Testis (tissue), 3 donors: ENCODE data around the gene ATP11C. TPM values are rescaled to one million over a fixed set of nuclear protein-coding genes. Genes with fewer than 3 reads are reported as not detected.

Experiments used
- DNase-seq: peaks from one replicate; pipeline ENCODE4 v3.0.0-alpha.2; 2019
- H3K27ac ChIP-seq, 2 donors: fragments of 200-600 bp; sonication (generic); one replicate each; pipeline ENCODE4 v1.5.1; 2019
- H3K27me3 ChIP-seq: fragments of 200-600 bp; sonication (generic); one replicate; pipeline ENCODE4 v1.5.1; 2019
- H3K36me3 ChIP-seq: fragments of 200-600 bp; sonication (generic); one replicate; pipeline ENCODE4 v1.5.1; 2017; ENCODE audit warnings: low read depth; ENCODE audit errors: missing control alignments
- H3K4me1 ChIP-seq: fragments of 200-600 bp; sonication (generic); one replicate; pipeline ENCODE4 v1.5.1; 2019
- H3K4me3 ChIP-seq, 2 donors: fragments of 200-600 bp; sonication (generic); one replicate each; pipeline ENCODE4 v1.5.1; 2017 to 2019
- H3K9me3 ChIP-seq: fragments of 200-600 bp; sonication (generic); one replicate; pipeline ENCODE4 v1.5.1; 2017
- POLR2A ChIP-seq: fragments of 450-650 bp; IDR thresholded peaks from one replicate; pipeline ENCODE4 v1.6.1; 2017; ENCODE audit warnings: antibody characterized with exemption, mild to moderate bottlenecking, moderate library complexity
- WGBS, 2 donors: methylation state at CpG; one replicate each; pipeline ENCODE4 v1.1.5; 2018; 5-methylcytosine and 5-hydroxymethylcytosine counted together
- intact Hi-C: fragments of 100-400 bp; cut with DNase I; formaldehyde crosslinking; loops from one replicate; pipeline ENCODE4 v1.15.1; 2023; ENCODE audit warnings: low total_unique reads
- polyA plus RNA-seq: library from polyadenylated mRNA; stranded (reverse); fragments of 350-450 nt; fragmentation: Illumina TruSeq; extraction: RNeasy Lipid Tissue Mini Kit (QIAGEN cat#74804); gene quantifications from one replicate; pipeline ENCODE4 v1.2.3, GENCODE V29; 2014; ENCODE audit warnings: low read depth, low replicate concordance; ENCODE audit not compliant: insufficient read depth
- total RNA-seq, 2 donors: library from RNA; depleted of rRNA; stranded (reverse); fragments of >200 nt; gene quantifications; one replicate each; pipeline ENCODE4 v1.2.3, GENCODE V29; 2016
- TF ChIP-seq, protein P1 (sequence below), 3 experiments: fragments of 450-650 bp in 2 of 3; fragments of 200-600 bp in 1 of 3; sonication (generic) in 1 of 3; IDR thresholded peaks; one replicate each; pipeline ENCODE4 v1.5.1; 2016 to 2019; ENCODE audit warnings: antibody characterized with exemption in 3 of 3, mild to moderate bottlenecking in 2 of 3, moderate library complexity in 1 of 3

The ATP11C gene
- total and polyA plus RNA-seq, 3 donors from 2014 or later, result 15.9 to 36.6 (median 33.8) TPM

DNA sequence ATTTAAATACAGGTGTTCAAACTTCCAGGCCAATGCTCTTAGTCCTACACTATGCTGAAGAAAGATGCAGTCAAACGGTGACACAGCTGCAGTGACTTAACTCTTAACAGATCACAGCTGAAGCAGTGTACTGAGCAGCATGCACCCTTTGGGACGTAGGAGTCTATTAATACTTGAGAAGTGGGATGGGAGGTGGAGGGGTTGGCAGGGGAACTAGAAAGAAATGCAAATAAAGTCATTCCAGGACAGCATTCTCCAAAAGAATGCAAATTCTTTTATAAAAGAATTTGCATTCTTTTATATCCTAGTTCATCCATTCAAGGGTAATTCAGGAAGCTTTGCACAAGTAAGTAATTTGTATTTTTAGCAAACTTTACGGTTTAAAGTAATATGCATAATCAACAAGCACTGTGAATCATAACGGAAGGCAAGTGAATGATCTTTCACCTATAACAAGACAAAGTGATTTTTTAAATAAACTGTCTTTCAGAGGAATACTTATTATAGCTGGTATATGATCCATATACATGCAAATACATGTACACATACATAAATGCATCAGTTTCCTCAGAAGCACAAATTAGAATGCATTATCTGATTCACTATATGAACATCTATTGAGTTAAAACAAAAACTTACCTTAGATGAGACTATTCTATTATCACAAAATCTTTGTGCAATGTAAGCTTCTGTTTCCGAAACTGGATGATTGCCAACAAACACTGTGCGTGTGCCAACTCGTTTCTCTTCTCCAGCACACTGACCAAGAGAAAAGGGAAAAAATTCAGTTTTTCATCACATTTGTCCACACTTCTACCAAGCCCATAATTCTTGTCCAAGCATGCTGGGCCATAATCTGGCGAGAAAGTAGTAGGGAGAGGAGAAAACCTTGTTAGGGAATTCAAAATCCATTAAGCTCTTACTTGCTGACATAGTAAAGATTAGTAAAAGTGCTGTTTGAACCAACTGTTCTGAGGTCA is 106.5 kb downstream of the ATP11C start:
- Histone ChIP-seq H3K27me3 (no peaks in the 10 kb centered on the region), H3K36me3 (no peaks in the 10 kb centered on the region), H3K4me3 (no peak overlapping the region), H3K27ac (no peak overlapping the region), H3K4me1 (no peaks in the 10 kb centered on the region), H3K9me3 (no peaks in the 10 kb centered on the region)
- intact Hi-C loops, result no loop called here
- 55 to 60% methylated on average over 8 of the region's 8 CpGs for WGBS, 2 donors
- TF ChIP-seq POLR2A, result no peak
- TF ChIP-seq, protein P1, sequence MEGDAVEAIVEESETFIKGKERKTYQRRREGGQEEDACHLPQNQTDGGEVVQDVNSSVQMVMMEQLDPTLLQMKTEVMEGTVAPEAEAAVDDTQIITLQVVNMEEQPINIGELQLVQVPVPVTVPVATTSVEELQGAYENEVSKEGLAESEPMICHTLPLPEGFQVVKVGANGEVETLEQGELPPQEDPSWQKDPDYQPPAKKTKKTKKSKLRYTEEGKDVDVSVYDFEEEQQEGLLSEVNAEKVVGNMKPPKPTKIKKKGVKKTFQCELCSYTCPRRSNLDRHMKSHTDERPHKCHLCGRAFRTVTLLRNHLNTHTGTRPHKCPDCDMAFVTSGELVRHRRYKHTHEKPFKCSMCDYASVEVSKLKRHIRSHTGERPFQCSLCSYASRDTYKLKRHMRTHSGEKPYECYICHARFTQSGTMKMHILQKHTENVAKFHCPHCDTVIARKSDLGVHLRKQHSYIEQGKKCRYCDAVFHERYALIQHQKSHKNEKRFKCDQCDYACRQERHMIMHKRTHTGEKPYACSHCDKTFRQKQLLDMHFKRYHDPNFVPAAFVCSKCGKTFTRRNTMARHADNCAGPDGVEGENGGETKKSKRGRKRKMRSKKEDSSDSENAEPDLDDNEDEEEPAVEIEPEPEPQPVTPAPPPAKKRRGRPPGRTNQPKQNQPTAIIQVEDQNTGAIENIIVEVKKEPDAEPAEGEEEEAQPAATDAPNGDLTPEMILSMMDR (IDR thresholded peaks at IDR 0.05), result no peak
- no peak for DNase-seq

DNA sequence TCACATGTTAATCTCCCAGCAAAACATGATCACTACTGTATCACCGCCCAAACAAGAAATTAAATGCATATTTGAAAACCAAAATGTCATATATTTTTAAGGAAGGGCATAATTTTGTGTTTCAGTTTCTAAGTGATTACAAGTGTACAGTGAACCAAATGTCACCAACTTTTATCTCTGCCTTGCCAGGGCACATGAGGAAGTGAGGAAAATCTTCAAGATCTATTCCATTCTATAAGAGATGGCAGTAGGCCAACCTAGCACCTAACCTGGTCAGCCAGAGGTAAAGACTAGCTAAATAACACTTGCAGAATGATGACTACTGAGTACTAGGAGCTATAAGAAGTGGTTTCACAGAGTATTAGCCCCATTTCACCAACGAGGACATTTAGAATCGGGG is 107.2 kb downstream of the ATP11C start:
- intact Hi-C loops, result no loop called here
- WGBS, 2 donors, result 76 to 88% methylated on average over 3 of the region's 3 CpGs

DNA sequence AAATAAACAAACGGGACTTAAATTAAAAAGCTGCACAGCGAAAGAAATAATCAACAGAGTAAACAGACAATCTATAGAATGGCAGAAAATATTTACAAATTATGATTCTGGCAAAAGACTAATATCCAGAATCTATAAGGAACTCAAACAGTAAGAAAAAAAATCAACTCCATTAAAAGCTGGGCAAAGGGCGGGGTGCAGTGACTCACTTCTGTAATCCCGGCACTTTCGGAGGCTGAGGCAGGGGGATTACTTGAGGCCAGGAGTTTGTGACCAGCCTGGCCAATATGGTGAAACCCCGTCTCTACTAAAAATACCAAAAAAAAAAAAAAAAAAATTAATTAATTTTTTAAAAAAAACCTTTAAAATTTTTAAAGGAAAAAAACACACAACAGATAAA is 109.0 kb downstream of the ATP11C start:
- H3K4me3 ChIP-seq, result no peak overlapping the region
- H3K36me3 ChIP-seq, result no peaks in the 10 kb centered on the region
- WGBS, 2 donors, result 66 to 76% methylated on average over 6 of the region's 6 CpGs
- no peaks in the 10 kb centered on the region for H3K27me3 ChIP-seq
- TF ChIP-seq, protein P1 (IDR thresholded peaks at IDR 0.05), result no peak
- TF ChIP-seq POLR2A, result no peak
- H3K27ac ChIP-seq, result no peak overlapping the region
- no peaks in the 10 kb centered on the region for H3K4me1 ChIP-seq
- intact Hi-C loops, result no loop called here
- DNase-seq, result no peak
- H3K9me3 ChIP-seq, result no peaks in the 10 kb centered on the region

More for the DNA sequence above, 107.2 kb downstream of the ATP11C start:
- H3K4me1 ChIP-seq, result no peaks in the 10 kb centered on the region
- H3K9me3 ChIP-seq, result no peaks in the 10 kb centered on the region
- no peak overlapping the region for H3K27ac ChIP-seq
- no peaks in the 10 kb centered on the region for H3K27me3 ChIP-seq
- TF ChIP-seq, protein P1 (IDR thresholded peaks at IDR 0.05), result no peak
- TF ChIP-seq POLR2A, result no peak
- H3K4me3 ChIP-seq, result no peak overlapping the region
- no peak for DNase-seq
- H3K36me3 ChIP-seq, result no peaks in the 10 kb centered on the region

DNA sequence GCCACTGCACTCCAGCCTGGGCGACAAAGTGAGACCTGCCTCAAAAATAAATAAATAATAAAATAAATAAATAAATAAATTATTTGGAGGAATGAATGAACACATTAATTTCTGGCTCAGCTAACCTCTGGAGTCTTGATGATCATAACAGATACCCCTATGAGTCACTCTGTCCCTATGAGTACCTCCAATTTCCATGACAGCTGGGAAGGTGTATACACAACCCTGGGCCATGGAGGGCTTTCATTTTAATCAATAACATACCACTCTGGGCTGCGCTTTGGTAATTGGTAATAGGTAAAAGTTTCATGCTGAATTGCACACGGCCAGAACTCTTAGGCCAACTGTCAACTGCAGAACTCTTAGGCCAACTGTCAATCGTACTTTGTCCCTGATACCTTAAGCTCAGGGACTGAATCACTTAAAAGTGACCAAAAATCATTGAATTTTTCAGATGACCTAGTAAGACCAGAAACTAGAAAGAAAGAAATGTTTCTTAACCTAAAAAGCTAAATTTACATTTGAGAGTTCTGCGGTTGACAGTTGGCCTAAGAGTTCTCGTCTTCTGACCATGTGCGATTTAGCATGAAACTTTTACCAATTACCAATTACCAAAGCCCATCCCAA is 112.4 kb downstream of the ATP11C start:
- DNase-seq, result no peak
- Histone ChIP-seq H3K27me3 (no peaks in the 10 kb centered on the region), H3K9me3 (no peaks in the 10 kb centered on the region), H3K36me3 (no peaks in the 10 kb centered on the region), H3K4me1 (no peaks in the 10 kb centered on the region), H3K4me3 (no peak overlapping the region), H3K27ac (no peak overlapping the region)
- WGBS, 2 donors, result 99% methylated on average over 7 of the region's 7 CpGs
- intact Hi-C loops, result no loop called here
- TF ChIP-seq POLR2A, result no peak
- TF ChIP-seq, protein P1 (IDR thresholded peaks at IDR 0.05), result no peak
